Activated CD4-positive, CD25-positive, alpha-beta regulatory T cell treated with anti-CD3 and anti-CD28 coated beads, Interleukin-2, amount 50 U/mL, for 72 hours (primary cell): Measurements from ENCODE around the gene MYMX.

ENCODE experiments used
- DNase-seq: peaks from one replicate; pipeline ENCODE4 v3.0.0; 2021

Gene MYMX

DNA sequence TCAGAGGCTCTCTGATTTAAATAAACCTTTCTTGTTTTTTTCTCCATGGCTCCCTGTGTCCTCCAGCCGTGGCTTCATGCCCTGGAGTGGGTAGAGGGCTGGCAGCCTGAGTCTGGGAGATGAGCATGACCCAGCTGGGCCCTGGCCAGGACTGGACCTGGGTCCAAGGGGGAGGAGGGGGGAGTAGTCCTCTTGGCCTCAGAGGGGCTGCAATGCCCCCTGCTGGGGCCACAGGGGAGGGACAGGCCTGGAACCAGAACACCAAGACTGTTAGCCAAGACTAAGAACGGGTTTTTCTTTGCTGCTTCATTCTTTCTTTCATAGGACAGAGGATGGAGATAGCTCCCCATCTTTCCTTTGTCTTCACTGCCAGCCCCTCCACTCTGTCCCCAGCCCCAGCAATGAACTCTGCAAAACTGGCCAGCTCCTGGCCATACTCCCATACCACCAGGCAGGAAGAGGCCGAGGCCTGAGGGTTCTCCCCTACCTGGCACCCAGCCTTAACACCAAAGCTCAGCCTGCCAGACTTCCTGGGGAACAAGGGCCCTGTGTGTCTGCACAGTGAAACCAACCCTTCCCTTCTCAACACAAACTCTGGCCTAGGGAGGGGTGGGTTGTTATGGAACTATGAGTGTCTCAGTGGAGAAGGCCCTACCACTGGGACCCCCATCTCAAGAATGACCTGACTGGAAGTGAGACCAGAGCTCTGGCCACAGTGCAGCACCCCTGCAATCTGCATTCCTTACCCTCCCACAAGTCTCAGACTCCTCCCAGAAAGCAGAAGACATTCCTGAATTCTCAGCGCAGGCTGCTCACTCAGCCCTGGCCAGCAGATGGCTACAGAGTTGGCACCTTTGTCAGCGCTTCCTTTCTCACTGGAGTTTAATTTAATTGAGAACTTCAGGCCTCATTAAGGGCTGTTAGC, 17.6 kb downstream of the MYMX start:
- no peak for DNase-seq

DNA sequence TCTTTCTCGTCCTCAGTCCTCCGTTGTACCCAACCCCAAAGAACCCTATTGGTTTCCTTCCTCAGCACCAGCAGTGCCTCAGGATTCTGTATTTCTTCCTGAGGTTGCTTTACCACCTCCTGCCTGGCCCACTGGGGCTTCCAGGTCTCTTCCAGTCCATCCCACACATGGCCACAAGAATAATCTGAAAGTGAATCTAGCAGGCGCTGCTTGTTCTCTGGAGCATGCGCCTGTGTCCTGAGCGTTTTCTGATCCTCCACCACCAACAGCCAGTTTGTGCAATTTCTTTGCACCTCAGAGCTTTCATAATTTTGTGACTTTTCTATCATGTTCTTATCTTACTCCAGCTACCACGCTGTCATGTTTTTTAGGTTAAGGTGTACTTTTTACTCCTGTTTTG, 18.5 kb downstream of the MYMX start:
- no peak for DNase-seq

DNA sequence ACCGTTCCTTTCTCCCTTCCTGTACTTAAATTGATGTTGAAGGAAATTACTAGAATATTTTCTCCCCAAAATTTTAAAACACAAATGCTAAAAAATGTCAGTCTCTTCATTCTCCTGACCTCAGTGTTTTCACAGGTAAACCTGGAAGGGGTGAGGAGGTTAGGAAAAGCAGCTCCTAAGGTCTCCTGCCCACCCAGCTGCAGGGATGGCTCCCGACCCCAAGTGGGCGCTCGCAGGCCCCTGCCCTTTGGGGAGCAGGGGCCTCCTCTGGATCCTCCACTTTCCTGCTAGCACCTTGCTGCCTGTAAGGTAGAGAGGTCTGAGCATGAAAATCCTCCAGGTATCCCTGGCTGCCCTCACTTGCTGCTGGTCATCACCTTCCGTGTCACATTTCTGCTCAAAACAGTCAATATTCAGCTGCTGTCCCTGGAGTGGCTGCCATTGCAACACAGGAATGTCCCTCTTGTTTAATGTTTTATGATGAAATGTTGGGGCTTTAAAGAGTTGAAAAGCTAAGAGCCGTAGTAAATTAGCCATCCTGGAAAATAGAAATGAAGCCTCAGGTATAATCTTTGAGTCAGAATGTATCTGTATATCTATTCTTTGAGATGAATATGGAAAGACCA, 19.3 kb downstream of the MYMX start:
- no peak for DNase-seq

DNA sequence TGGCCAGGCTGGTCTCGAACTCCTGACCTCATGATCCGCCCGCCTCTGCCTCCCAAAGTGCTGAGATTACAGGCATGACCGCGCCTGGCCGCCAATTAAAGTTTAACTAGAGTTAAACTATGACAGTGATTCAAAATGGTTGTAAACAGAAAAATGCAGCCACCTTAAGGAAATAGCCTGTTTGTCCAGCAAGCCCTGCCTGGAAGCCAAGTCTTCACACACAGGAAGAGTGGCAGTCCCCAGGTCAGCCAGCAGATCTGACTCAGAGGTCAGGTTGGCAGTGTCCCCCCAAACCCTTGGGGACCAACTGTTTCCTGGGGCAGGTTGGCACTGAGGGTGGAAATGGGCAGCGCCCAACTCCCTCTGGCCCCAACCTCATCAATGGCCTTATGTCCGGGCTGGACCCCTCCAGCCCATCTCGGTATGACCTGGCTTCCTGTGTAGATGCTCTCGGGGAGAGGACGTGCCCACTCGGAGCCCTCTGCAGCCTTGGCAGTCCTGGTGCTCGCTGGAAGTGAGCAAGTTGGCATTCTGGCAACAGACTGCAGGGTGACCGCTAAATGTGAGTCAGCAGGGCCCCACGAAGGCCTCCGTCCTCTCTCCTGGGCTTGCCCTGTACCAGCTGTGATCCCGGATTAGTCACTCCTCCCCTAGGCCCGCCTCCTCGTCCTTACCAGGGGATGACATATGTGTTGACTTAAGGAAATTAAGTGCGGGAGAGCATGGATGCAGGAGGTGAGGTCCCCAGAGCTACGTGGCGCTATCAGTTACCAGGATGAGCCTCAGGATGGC, 20.5 kb downstream of the MYMX start:
- peak; percentile 71 for DNase-seq

DNA sequence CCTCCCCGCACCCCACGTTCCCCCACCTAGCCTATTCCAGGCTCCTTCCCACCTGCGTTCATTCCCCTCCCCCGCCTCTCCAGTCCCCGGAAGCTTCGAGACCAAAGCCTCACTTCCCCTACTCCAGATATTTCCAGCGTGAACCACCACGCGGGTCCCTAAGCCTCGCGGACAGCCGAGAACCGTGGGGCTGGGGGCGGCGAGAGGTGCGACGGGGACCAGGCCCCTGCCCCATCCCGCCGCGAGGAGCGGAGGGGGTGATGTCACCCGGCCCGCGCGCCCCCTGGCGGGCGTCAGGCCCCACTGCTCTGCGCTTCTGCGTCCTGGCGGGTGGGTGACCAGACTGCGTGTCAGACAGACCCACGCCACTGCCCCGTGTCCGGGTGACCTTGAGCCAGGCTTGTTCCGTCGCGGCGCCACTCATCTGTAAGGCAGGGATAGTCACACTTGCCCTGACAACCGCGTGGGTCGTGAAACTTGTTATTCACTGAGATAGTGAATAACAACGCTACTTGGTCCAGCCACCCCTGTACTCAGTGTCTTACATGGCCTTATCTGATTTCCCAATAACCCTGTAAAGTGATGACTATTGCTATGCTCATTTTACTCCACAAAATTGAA, 21.2 kb downstream of the MYMX start:
- peak; percentile 89 for DNase-seq

DNA sequence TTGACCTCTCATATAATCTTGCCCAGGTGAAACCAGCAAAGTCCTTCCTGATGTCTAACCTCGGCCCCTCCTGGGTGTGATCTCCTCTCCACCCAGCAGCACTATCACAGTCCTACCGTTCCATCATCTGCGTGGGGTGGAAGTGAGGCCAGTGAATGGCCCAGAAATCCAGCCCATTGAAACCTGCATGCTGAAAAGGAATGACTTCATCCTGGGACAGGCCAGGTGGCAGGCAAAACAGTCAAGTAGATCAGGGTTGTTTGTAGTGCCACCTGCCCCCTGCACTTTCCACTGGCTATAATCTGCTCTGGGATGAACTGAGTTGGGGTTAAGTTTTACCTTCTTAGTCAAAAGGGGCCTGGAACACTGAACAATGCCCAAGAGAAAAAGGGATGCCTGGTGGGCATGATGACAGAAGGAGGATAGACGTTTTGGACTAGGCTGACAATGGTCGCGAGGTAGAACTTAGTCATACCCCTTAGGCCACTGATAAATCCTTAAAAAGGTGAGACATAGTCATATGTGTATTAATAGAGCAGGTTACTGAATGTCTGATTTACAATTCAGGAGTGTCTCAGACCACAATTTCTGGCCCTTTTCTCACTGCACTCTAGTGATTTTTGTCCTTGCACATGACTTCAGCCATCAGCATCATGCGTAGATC, 22.1 kb downstream of the MYMX start:
- DNase-seq: no peak

DNA sequence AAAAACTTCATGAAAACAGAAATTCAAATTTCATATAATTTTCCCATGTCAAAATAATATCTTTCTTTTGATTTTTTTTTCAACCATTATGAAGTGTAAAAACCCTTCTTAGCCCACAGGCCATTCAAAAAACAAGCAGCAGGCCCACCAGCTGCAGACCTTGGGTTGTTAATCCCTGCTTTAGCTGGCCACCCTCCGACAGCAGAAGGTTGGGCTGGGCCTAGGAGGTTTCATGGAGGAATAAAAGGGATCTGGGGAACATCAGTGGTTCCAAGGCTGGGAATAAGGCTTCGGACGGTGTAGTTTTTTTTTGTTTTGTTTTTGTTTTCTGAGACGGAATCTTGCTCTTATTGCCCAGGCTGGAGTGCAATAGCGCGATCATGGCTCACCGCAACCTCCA, 26.6 kb downstream of the MYMX start:
- no peak for DNase-seq

DNA sequence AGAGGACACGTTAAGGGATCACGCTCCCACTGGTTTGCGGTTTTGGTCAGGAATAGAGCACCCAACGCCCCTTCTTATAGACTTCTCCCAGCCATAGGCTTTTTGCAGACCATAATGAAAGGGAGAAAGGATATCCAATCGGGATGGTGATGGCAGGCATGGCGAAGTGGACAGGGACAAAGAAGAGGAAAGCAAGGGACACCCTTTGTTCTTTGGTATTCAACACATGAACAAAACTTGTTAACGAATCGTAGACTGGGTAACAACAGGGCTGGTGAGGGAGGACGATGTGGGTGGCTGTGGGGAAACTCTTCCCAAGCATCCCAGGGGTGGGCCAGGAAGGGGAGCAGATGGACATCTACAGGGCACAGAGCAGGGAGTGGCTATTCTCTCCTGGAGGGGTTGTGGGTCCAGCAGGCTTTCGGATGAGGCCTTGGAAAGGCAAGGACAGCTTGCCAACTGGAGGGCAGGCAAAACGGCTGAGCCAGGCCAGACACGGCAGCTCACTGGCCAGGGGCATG, 28.7 kb downstream of the MYMX start:
- no peak for DNase-seq

DNA sequence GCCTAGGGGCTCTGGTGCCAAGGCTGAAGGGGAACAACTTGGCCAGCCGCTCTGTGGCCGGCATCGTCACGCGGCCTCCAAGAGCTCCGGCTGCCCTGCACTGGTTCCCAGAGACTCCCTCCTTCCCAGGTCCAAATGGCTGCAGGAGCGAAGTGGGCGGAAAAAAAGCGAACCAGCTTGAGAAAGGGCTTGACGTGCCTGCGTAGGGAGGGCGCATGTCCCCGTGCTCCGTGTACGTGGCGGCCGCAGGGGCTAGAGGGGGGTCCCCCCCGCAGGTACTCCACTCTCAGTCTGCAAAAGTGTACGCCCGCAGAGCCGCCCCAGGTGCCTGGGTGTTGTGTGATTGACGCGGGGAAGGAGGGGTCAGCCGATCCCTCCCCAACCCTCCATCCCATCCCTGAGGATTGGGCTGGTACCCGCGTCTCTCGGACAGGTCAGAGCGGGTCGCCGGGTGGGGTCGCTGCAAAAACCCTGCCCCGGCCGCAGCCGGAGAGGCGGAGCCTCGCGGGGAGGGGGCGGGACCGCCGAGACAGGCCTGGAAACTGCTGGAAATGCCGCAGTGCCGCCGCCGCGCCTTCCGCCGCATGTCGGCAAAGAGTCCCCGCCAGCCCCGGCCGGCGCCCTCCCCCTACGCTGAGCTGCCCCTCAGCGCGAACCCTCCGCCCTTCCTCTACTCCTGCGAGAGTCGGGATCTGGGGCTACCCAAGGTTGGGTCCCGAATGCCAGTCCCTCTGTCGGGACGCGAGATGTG, 29.4 kb downstream of the MYMX start:
- peak; percentile 91 for DNase-seq

DNA sequence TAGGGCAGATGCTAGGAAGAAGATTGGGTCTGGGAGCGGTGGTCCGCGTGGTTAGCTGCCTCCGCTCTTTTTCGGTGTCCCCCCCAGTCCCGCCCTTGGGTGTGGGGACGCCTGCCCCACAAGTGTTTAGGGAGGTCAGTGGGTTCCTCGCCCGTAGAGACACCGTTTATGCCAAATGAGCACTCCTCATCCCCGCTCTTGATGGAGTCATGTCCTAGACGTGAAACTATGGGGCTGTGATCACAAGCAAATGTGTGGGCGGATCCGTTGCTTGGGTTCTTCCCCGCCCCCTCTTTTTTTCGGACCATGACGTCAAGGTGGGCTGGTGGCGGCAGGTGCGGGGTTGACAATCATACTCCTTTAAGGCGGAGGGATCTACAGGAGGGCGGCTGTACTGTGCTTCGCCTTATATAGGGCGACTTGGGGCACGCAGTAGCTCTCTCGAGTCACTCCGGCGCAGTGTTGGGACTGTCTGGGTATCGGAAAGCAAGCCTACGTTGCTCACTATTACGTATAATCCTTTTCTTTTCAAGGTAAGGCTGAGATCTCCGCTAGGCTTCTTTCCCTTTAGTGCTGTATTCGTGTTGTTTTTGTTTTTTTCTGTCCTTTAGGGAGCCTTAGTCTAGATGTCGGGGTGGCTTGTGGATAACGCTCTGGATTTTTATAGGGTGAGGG, 30.1 kb downstream of the MYMX start, which contains the start of gene HSP90AB1:
TSS of gene HSP90AB1 (plus strand) at position 439 of the 675 bp plus-strand sequence. CDS start 1,529 bp downstream, outside the sequence.
- DNase-seq: peak; percentile 91

DNA sequence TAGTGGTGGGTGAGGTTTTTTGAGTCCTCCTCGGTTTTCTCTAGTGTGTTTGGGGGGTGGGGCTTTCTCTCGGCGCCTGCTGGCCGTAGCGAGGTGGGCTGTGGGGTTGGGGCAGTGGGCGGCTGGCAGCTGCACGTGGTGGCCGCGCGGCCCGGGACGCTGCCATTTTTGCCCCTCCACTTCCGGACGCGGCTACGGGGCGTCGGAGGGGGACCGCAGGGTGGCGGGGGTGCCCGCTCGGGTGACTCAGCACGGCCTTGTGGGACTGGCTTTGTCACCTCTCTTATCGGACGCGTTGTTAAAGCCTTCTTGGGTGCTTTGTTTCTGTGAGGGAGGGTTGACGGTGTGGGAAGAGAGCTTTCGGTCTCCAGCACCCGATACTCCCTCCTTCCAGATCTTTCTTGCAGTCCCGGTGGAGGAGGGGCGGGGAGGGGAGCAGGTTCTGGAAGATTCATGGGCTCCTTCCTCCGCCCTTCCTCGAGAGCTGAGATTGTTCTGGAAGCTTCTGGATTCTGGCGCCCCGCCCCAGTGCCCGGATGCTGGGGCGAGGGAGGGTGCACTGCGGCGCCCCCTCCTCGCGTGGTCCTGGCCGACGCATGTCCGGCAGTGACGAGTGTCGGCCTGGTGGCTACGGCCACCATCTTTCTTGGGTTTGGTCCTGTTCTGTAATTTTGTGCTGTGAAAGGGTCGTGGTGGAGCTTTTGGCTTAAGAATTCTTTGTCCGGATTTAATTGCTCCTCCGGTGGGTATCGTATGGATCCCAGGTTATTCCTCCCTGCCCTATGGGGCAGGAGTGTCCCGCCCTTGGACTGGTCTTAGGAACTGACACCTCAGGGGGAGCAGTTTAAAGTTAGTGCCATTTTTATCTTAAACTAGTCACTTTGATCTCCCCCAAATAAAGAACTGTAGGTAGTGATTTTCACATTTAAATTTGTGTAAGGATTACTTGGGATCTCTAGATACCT, 30.9 kb downstream of the MYMX start:
- DNase-seq: peak; percentile 91

DNA sequence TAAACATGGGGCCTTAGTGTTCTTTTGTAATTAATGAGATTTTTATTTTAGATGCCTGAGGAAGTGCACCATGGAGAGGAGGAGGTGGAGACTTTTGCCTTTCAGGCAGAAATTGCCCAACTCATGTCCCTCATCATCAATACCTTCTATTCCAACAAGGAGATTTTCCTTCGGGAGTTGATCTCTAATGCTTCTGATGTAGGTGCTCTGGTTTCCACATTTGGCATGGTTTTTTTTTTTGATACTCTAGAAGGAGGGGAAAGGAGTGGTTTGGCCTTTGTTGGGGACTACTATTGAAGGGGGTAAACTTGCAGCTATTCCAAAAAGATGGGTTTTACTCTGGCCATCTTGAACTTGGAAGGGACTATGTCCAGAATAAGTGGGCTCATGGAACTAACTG, 31.9 kb downstream of the MYMX start:
- DNase-seq: no peak

DNA sequence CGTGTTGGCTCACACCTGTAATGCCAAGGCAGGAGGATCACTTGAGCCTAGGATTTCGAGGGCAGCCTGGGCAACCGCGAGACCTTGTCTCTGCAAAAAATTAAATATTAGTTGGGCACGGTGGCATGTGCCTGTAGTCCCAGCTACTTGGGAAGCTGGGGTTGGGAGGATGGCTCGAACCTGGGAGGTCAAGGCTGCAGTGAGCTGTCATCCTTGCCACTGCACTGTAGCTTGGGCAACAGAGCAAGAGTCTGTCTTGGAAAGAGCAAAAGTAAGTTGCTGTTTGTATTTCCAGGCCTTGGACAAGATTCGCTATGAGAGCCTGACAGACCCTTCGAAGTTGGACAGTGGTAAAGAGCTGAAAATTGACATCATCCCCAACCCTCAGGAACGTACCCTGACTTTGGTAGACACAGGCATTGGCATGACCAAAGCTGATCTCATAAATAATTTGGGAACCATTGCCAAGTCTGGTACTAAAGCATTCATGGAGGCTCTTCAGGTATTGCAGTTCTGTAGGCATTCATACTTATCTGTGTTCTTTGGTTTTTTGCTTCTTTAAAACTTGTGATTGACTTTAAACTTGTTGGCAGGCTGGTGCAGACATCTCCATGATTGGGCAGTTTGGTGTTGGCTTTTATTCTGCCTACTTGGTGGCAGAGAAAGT, 32.5 kb downstream of the MYMX start:
- DNase-seq: no peak

DNA sequence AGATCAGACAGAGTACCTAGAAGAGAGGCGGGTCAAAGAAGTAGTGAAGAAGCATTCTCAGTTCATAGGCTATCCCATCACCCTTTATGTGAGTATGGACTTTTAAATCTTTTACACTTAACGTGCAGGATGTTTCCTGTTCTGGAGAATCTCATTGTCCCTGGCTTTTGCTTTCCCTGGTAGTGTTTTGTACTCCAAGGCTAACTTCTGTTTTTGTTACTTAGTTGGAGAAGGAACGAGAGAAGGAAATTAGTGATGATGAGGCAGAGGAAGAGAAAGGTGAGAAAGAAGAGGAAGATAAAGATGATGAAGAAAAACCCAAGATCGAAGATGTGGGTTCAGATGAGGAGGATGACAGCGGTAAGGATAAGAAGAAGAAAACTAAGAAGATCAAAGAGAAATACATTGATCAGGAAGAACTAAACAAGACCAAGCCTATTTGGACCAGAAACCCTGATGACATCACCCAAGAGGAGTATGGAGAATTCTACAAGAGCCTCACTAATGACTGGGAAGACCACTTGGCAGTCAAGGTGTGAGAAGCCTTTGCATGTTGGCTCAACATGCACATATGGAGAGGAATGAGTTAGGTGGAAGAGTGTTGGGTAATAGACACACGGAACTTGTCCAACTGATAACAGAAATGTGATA, 33.5 kb downstream of the MYMX start:
- no peak for DNase-seq

DNA sequence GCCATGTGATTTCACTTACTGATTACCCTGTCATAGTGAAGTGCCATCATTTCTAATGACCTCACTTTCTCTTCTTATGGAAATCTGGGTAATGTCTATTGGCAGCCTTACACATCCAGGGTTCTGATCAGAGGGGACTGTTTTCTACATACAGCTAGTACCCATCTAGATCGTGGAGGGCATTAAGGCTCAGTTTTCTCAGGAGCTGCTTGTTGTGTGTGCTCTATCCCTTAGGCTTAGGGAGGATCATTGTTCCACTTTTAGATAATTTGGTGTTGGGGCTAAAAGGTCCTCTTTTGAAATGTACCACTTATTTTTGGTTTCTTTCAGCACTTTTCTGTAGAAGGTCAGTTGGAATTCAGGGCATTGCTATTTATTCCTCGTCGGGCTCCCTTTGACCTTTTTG, 34.0 kb downstream of the MYMX start:
- no peak for DNase-seq

DNA sequence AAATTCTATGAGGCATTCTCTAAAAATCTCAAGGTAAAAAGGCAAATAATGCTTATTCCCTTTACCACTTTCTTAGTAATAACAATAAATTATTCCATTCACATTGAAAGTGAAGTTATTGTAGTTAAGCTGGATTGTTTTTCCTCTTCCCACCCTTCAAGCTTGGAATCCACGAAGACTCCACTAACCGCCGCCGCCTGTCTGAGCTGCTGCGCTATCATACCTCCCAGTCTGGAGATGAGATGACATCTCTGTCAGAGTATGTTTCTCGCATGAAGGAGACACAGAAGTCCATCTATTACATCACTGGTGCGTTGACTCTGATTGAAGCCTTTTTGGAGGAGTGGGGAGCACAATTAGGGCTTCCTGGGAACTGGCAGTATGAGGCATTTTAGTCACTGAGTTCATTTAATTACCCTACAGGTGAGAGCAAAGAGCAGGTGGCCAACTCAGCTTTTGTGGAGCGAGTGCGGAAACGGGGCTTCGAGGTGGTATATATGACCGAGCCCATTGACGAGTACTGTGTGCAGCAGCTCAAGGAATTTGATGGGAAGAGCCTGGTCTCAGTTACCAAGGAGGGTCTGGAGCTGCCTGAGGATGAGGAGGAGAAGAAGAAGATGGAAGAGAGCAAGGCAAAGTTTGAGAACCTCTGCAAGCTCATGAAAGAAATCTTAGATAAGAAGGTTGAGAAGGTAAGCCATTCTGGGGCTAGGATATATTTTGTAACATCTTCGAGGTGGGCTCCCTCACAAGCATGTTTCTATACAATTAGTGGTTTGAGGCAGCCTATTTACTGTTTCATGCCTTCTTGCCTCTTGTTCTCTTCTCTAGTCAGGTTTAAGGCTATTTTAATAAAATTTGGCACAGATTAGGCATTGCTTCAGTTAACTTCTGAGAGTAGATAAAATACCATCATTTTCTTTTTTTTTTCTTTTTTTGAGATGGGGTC, 35.1 kb downstream of the MYMX start:
- no peak for DNase-seq
